Lower lobe of right lung (tissue), 2 donors: ENCODE measurements around the gene SETD1A. TPM values are rescaled to one million over a fixed set of nuclear protein-coding genes. Genes with fewer than 3 reads are reported as not detected.

Experiments used
- ATAC-seq, 2 donors: fragments of 200-7000 bp; cut with Tn5 transposase; one replicate each; pipeline ENCODE4 v1.9.1; 2020 to 2022; ENCODE audit warnings: mild to moderate bottlenecking in 2 of 2, moderate library complexity in 2 of 2
- DNase-seq: peaks from one replicate; pipeline ENCODE4 v3.0.0-alpha.2; 2020
- H3K27ac ChIP-seq: fragments of 200-600 bp; one replicate; pipeline ENCODE4 v1.8.0; 2022
- H3K27me3 ChIP-seq: fragments of 200-600 bp; one replicate; pipeline ENCODE4 v1.8.0; 2022; ENCODE audit warnings: low read depth
- H3K36me3 ChIP-seq: fragments of 200-600 bp; one replicate; pipeline ENCODE4 v1.8.0; 2022; ENCODE audit warnings: mild to moderate bottlenecking
- H3K4me1 ChIP-seq: fragments of 200-600 bp; one replicate; pipeline ENCODE4 v1.8.0; 2022
- H3K4me3 ChIP-seq: fragments of 200-600 bp; one replicate; pipeline ENCODE4 v1.8.0; 2022; ENCODE audit warnings: mild to moderate bottlenecking
- H3K9me3 ChIP-seq: fragments of 200-600 bp; one replicate; pipeline ENCODE4 v1.8.0; 2022
- CTCF ChIP-seq: fragments of 200-600 bp; IDR thresholded peaks from one replicate; pipeline ENCODE4 v1.8.0; 2022; ENCODE audit warnings: antibody characterized with exemption, mild to moderate bottlenecking
- intact Hi-C: fragments of 100-400 bp; cut with DNase I; formaldehyde crosslinking; loops from one replicate; pipeline ENCODE4 v1.11.0; 2022
- total RNA-seq: library from RNA; stranded (reverse); fragmentation: NEBNext Ultra II Directional; extraction: Animal tissue kit (Norgen Biotek cat#: 25700); gene quantifications from one replicate; pipeline ENCODE4 v1.2.1, GENCODE V29; 2021
- donor health status: DM: no; HTN: yes; CAD: no; lungs with severe emphysema.

Gene SETD1A
- total RNA-seq, 1 donor from 2014 or later, result 15.0 TPM

GRCh38 chr16:30926937-30927788 is 30.4 kb upstream of the SETD1A start:
- peaks cover 24% of the 10 kb centered on the region for H3K36me3 ChIP-seq
- no peaks in the 10 kb centered on the region for H3K9me3 ChIP-seq
- no peak for DNase-seq
- H3K27me3 ChIP-seq, result no peaks in the 10 kb centered on the region
- no peak for TF ChIP-seq CTCF
- intact Hi-C loops, result no loop called here
- H3K4me1 ChIP-seq, result peaks cover 3% of the 10 kb centered on the region
- H3K27ac ChIP-seq, result no peak overlapping the region
- no peak for ATAC-seq
- no peak overlapping the region for H3K4me3 ChIP-seq

GRCh38 chr16:30927789-30928378 is 29.7 kb upstream of the SETD1A start:
- intact Hi-C loops, result no loop called here
- peaks cover 3% of the 10 kb centered on the region for H3K4me1 ChIP-seq
- H3K27ac ChIP-seq, result no peak overlapping the region
- no peaks in the 10 kb centered on the region for H3K9me3 ChIP-seq
- DNase-seq (no peak), ATAC-seq (peak in 1 of 2 donors; percentile 25)
- H3K27me3 ChIP-seq, result no peaks in the 10 kb centered on the region
- no peak overlapping the region for H3K4me3 ChIP-seq
- H3K36me3 ChIP-seq, result peaks cover 31% of the 10 kb centered on the region
- no peak for TF ChIP-seq CTCF

GRCh38 chr16:30928390-30928789 is 29.2 kb upstream of the SETD1A start:
- H3K4me1 ChIP-seq, result peaks cover 3% of the 10 kb centered on the region
- DNase-seq (no peak), ATAC-seq (no peak)
- H3K27me3 ChIP-seq, result no peaks in the 10 kb centered on the region
- intact Hi-C loops, result no loop called here
- no peaks in the 10 kb centered on the region for H3K9me3 ChIP-seq
- TF ChIP-seq CTCF, result no peak
- peaks cover 36% of the 10 kb centered on the region for H3K36me3 ChIP-seq
- no peak overlapping the region for H3K27ac ChIP-seq
- H3K4me3 ChIP-seq, result no peak overlapping the region

GRCh38 chr16:30929167-30929566 is 28.4 kb upstream of the SETD1A start:
- DNase-seq, result no peak
- H3K9me3 ChIP-seq, result no peaks in the 10 kb centered on the region
- H3K27ac ChIP-seq, result no peak overlapping the region
- intact Hi-C loops, result no loop called here
- peaks cover 3% of the 10 kb centered on the region for H3K4me1 ChIP-seq
- no peak overlapping the region for H3K4me3 ChIP-seq
- no peak for TF ChIP-seq CTCF
- H3K36me3 ChIP-seq, result peaks cover 40% of the 10 kb centered on the region
- no peaks in the 10 kb centered on the region for H3K27me3 ChIP-seq
- no peak for ATAC-seq

GRCh38 chr16:30930160-30930571 is 27.4 kb upstream of the SETD1A start:
- Histone ChIP-seq H3K4me3 (no peak overlapping the region), H3K9me3 (no peaks in the 10 kb centered on the region), H3K4me1 (no peaks in the 10 kb centered on the region), H3K27ac (no peak overlapping the region), H3K36me3 (peaks cover 40% of the 10 kb centered on the region), H3K27me3 (no peaks in the 10 kb centered on the region)
- TF ChIP-seq CTCF, result no peak
- no peak for ATAC-seq
- intact Hi-C loops, result no loop called here
- DNase-seq, result no peak
